AG04450 (cell line): Measurements from ENCODE around the gene ABCC3. TPM values are rescaled to one million over a fixed set of nuclear protein-coding genes. Genes with fewer than 3 reads are reported as not detected.

Experiments
- CTCF ChIA-PET: fragments of 300-600, 350-600 bp; formaldehyde crosslinking; extraction: SDS; loops from one replicate; lab custom pipeline; 2022; ENCODE audit warnings: antibody characterized with exemption, inconsistent platforms; lab: Charles Lee
- POLR2A ChIA-PET: fragments of 350-600 bp; formaldehyde crosslinking; extraction: SDS; loops from one replicate; lab custom pipeline; 2021; ENCODE audit warnings: antibody characterized with exemption, inconsistent platforms; lab: Yijun Ruan, JAX
- DNase-seq: peaks from one replicate; pipeline ENCODE4 v3.0.0-alpha.2; 2011; ENCODE audit warnings: low read depth, low spot score
- H3K27ac ChIP-seq: one replicate; pipeline ENCODE4 v1.5.1; 2012; ENCODE audit warnings: low read depth, low read length, control low read depth
- H3K27me3 ChIP-seq: one replicate; pipeline ENCODE4 v1.6.0; 2012; ENCODE audit warnings: low read length; ENCODE audit not compliant: control insufficient read depth, insufficient read depth
- H3K4me3 ChIP-seq: 2 replicates; pipeline ENCODE4 v1.5.1; 2011; ENCODE audit warnings: mild to moderate bottlenecking, low read depth, low read length, control low read depth
- H3K9me3 ChIP-seq: 2 replicates; pipeline ENCODE4 v1.5.1; 2012; ENCODE audit warnings: low read length; ENCODE audit not compliant: control insufficient read depth, insufficient read depth
- CTCF ChIP-seq: IDR thresholded peaks from 2 replicates; pipeline ENCODE4 v1.5.1; 2011; ENCODE audit warnings: low read depth, low read length, control low read depth, inconsistent platforms
- polyA plus RNA-seq: library from polyadenylated mRNA; depleted of rRNA; stranded (reverse); fragments of >200 nt; gene quantifications from 2 replicates; pipeline ENCODE4 v1.2.3, GENCODE V29; 2011

ABCC3 gene
- polyA plus RNA-seq, 1 experiment: 21.7 TPM

- Histone ChIP-seq H3K27ac (no peak overlapping the region), H3K4me3 (no peak overlapping the region), H3K27me3 (peaks cover 42% of the 10 kb centered on the region), H3K9me3 (no peaks in the 10 kb centered on the region)
- DNase-seq: no peak
- ChIA-PET POLR2A (no interaction called here), CTCF (interaction anchor here (0.6 kb wide), 1 partner anchor 36 kb away, joined by 4 read pairs; no protein-coding TSS in a partner anchor)
- TF ChIP-seq CTCF: no peak
Observed at GRCh38 chr17:50587571-50587970, 47.1 kb upstream of the ABCC3 start.

GRCh38 chr17:50588391-50589049, 46.2 kb upstream of the ABCC3 start:
- Histone ChIP-seq H3K27ac (no peak overlapping the region), H3K27me3 (peaks cover 34% of the 10 kb centered on the region), H3K4me3 (no peak overlapping the region), H3K9me3 (no peaks in the 10 kb centered on the region)
- DNase-seq: no peak
- POLR2A ChIA-PET: interaction anchor here (1.0 kb wide), 1 partner anchor 26 kb away, joined by 3 read pairs; no protein-coding TSS in a partner anchor
- CTCF ChIA-PET: interaction anchor here (0.6 kb wide), 1 partner anchor 35 kb away, joined by 4 read pairs; no protein-coding TSS in a partner anchor
- no peak for TF ChIP-seq CTCF

GRCh38 chr17:50589095-50589705, 45.5 kb upstream of the ABCC3 start:
- Histone ChIP-seq H3K27ac (no peak overlapping the region), H3K27me3 (peaks cover 31% of the 10 kb centered on the region), H3K9me3 (no peaks in the 10 kb centered on the region), H3K4me3 (no peak overlapping the region)
- POLR2A ChIA-PET: interaction anchor here (1.0 kb wide), 1 partner anchor 26 kb away, joined by 3 read pairs; no protein-coding TSS in a partner anchor
- TF ChIP-seq CTCF: no peak
- CTCF ChIA-PET: no interaction called here
- DNase-seq: no peak

GRCh38 chr17:50590946-50591737, 43.5 kb upstream of the ABCC3 start:
- no peak for DNase-seq
- Histone ChIP-seq H3K27ac (no peak overlapping the region), H3K4me3 (no peak overlapping the region), H3K9me3 (no peaks in the 10 kb centered on the region), H3K27me3 (peaks cover 20% of the 10 kb centered on the region)
- ChIA-PET POLR2A (no interaction called here), CTCF (no interaction called here)
- TF ChIP-seq CTCF: no peak
